Measurements from ENCODE around the gene GARRE1.

DNA sequence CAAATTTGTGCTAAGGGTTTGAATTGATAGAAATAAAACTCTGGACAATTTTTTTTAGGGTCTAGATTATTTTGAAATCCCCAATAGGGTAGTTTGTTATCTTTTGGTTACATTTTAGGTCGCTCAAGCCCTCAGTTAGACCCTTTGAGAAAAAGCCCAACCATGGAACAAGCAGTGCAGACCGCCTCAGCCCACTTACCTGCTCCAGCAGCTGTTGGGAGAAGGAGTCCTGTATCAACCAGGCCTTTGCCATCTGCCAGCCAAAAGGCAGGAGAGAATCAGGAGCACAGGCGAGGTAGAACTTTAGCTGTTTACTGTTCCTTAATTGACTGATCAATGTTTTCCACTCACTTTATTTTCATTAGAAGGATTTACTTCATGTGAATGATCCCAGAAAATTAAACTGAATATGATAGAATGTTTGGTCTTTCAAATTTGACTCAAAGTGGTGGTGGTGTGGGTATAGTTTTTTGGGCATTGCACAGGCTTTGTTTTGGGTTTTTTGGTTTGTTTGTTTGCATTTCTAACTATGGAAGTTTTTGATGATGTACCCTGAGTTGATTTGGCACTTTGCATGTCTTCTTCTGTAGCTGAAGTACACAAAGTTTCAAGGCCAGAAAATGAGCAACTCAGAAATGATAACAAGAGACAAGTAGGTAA, 39.2 kb upstream of the GARRE1 start:
- no peak for TF ChIP-seq SIN3A (IDR thresholded peaks at IDR 0.05; ENCODE audit: borderline replicate concordance, insufficient read depth, low read length)
- no peak for TF ChIP-seq TAF1 (IDR thresholded peaks at IDR 0.05; ENCODE audit: borderline replicate concordance, insufficient read depth, low read length)
- TF ChIP-seq POLR2AphosphoS5 (IDR thresholded peaks at IDR 0.05; ENCODE audit: low read depth, low read length), result no peak

Data from PFSK-1 (cell line).